ENCODE measurements around the gene ADGRL3.

GRCh38 chr4:62118558-62118957 is 918.4 kb downstream of the ADGRL3 start:
- TF ChIP-seq POLR2A (IDR thresholded peaks at IDR 0.05) = no peak
- TF ChIP-seq CTCF (IDR thresholded peaks at IDR 0.05) = no peak
- no peak for TF ChIP-seq EP300 (IDR thresholded peaks at IDR 0.05)

Measured in suprapubic skin (tissue), 3 donors.